Fibroblast of the aortic adventitia (primary cell): ENCODE measurements around the gene CNTRL. TPM values are rescaled to one million over a fixed set of nuclear protein-coding genes. Genes with fewer than 3 reads are reported as not detected.

Experiments used
- DNase-seq: peaks from one replicate; pipeline ENCODE4 v3.0.0-alpha.2; 2010; ENCODE audit warnings: low read depth
- H3K4me3 ChIP-seq: 2 replicates; pipeline ENCODE4 v1.5.1; 2011; ENCODE audit warnings: low read depth, mild to moderate bottlenecking, control low read depth, low read length, moderate library complexity
- CTCF ChIP-seq: IDR thresholded peaks from 2 replicates; pipeline ENCODE4 v1.5.1; 2011; ENCODE audit warnings: mild to moderate bottlenecking, low read length, control low read depth, inconsistent platforms; ENCODE audit not compliant: insufficient read depth
- total RNA-seq: library from RNA; depleted of rRNA; stranded (reverse); fragments of >200 nt; gene quantifications from 2 replicates; pipeline ENCODE4 v1.2.3, GENCODE V29; 2012; ENCODE audit warnings: low replicate concordance

The CNTRL gene
- total RNA-seq, 1 donor = 15.2 TPM

- no peak for DNase-seq
- no peak for TF ChIP-seq CTCF
These were observed 69.0 kb downstream of the CNTRL start for GRCh38 chr9:121143771-121144170.

GRCh38 chr9:121144482-121144881, 69.7 kb downstream of the CNTRL start:
- DNase-seq = no peak
- no peak for TF ChIP-seq CTCF
- no peak overlapping the region for H3K4me3 ChIP-seq

More at GRCh38 chr9:121143771-121144170, 69.0 kb downstream of the CNTRL start:
- no peak overlapping the region for H3K4me3 ChIP-seq

- no peak for TF ChIP-seq CTCF
- DNase-seq = no peak
- H3K4me3 ChIP-seq = no peak overlapping the region
These were observed 75.4 kb downstream of the CNTRL start for GRCh38 chr9:121150188-121150587.

- TF ChIP-seq CTCF = no peak
- H3K4me3 ChIP-seq = no peak overlapping the region
- DNase-seq = peak; percentile 15
These were observed 78.9 kb downstream of the CNTRL start for GRCh38 chr9:121153642-121154041.

GRCh38 chr9:121154782-121155181, 80.0 kb downstream of the CNTRL start:
- no peak for DNase-seq
- TF ChIP-seq CTCF = no peak
- H3K4me3 ChIP-seq = no peak overlapping the region

- no peak for TF ChIP-seq CTCF
- peak; percentile 96 for DNase-seq
- peak overlapping the region; percentile 7 for H3K4me3 ChIP-seq
These were observed 81.5 kb downstream of the CNTRL start for GRCh38 chr9:121156263-121156731.

GRCh38 chr9:121157939-121158338, 83.2 kb downstream of the CNTRL start:
- no peak for DNase-seq
- no peak overlapping the region for H3K4me3 ChIP-seq
- no peak for TF ChIP-seq CTCF
